Thymus (tissue), 11 donors: ENCODE measurements around the gene CNTNAP3. TPM values are rescaled to one million over a fixed set of nuclear protein-coding genes. Genes with fewer than 3 reads are reported as not detected.
"Not testable (repeated sequence)": the region's sequence is repeated elsewhere in the genome, so short reads cannot be mapped to it uniquely, and the experiment has no call there.

ENCODE experiments used
- DNase-seq, 9 donors: peaks; one replicate each; pipeline ENCODE4 v3.0.0-alpha.2; 2013; ENCODE audit warnings: low spot score in 9 of 9, low read depth in 6 of 9, missing footprints in 1 of 9
- H3K27ac ChIP-seq, 2 donors: one replicate each; pipeline ENCODE4 v1.5.1; 2013; ENCODE audit warnings: control low read depth in 1 of 2, low read depth in 1 of 2, low read length in 1 of 2, mild to moderate bottlenecking in 1 of 2, moderate library complexity in 1 of 2
- H3K27me3 ChIP-seq, 2 donors: one replicate each; pipeline ENCODE4 v1.5.1; 2013; ENCODE audit warnings: low read length in 1 of 2; ENCODE audit not compliant: control insufficient read depth in 2 of 2, insufficient read depth in 1 of 2
- H3K36me3 ChIP-seq, 2 donors: one replicate each; pipeline ENCODE4 v1.5.1; 2013; ENCODE audit warnings: low read length in 1 of 2, mild to moderate bottlenecking in 1 of 2, moderate library complexity in 1 of 2; ENCODE audit not compliant: control insufficient read depth in 2 of 2, insufficient read depth in 2 of 2
- H3K4me1 ChIP-seq, 2 donors: one replicate each; pipeline ENCODE4 v1.5.1; 2013; ENCODE audit warnings: low read length in 2 of 2; ENCODE audit not compliant: control insufficient read depth in 2 of 2, insufficient read depth in 2 of 2
- H3K4me3 ChIP-seq, 2 donors: one replicate each; pipeline ENCODE4 v1.5.1; 2013; ENCODE audit warnings: low read length in 2 of 2, control low read depth in 1 of 2, mild to moderate bottlenecking in 1 of 2
- H3K9me3 ChIP-seq, 2 donors: one replicate each; pipeline ENCODE4 v1.5.1; 2013; ENCODE audit warnings: low read length in 1 of 2, mild to moderate bottlenecking in 1 of 2; ENCODE audit not compliant: control insufficient read depth in 2 of 2, insufficient read depth in 1 of 2
- WGBS: extraction: QIAGEN DNeasy Blood & Tissue Kit; methylation state at CpG from one replicate; pipeline ENCODE4 v1.1.7; 2013; 5-methylcytosine and 5-hydroxymethylcytosine counted together
- polyA plus RNA-seq: library from polyadenylated mRNA; stranded (reverse); fragments of 200-250 nt; gene quantifications from one replicate; pipeline ENCODE4 v1.2.3, GENCODE V29; 2013
- total RNA-seq: library from RNA; stranded (reverse); fragments of 120-200 nt; gene quantifications from one replicate; pipeline ENCODE4 v1.2.4, GENCODE V29; 2013
- donor health status: healthy.

The CNTNAP3 gene
- total and polyA plus RNA-seq, 2 donors = 2.8 to 4.4 TPM

DNA sequence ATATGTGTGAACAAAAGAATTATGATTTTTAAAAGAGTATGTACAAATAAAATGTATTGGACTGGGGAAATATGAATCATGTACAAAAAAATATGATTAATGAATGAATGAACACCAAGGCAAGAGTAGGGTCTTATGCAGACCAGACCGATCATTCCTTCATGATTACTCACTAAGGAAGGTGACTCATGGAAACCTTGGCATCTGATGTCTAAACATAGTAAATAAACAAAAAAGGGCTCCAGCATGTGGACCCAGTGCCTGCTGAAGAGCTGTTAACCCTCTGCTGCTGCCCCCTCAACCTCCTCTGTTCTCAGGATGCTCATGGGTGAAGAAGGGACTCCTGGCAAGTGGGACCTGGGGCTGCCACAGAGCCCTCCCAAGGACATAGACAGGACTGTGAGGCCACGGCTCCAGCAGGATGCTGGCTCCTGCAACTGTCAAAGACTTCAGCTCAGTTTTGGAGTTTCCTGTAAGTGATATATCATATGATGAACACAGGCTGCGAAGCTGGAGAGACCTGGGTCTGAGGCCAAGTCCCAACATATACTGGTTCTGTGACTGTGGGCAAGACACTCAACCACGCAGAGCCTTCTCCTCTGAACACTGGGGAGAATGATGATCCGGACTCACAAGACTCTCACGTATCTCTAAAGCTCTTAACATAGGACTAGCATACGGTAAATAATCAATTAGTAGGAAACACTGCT is 89.8 kb downstream of the CNTNAP3 start:
- H3K27ac ChIP-seq, H3K9me3 ChIP-seq, H3K4me1 ChIP-seq, H3K36me3 ChIP-seq, H3K4me3 ChIP-seq, DNase-seq, H3K27me3 ChIP-seq: not testable (repeated sequence)
- no CpG with 5 or more reads among the region's 7 CpGs for WGBS

DNA sequence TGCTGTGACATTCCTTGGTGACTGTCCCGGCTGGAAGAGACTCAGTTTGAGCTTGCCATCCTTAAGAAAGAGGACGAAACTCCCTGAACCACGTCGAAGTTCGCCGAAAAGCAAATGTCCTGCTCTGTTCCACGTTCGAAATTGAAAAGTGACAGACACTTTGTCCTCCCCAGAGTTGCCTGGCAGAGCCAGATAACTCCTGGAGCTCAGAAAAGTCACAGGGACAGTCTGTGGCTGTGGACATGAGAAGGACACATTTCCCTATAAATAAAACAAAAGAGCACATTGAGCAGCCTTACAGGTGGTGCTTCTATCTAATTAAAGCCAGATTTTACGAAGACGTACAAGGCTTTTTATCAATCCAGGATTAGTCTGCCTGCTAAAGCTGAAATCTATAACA is 116.6 kb downstream of the CNTNAP3 start:
- H3K36me3 ChIP-seq, H3K4me1 ChIP-seq, H3K4me3 ChIP-seq, H3K27me3 ChIP-seq, H3K9me3 ChIP-seq, H3K27ac ChIP-seq, DNase-seq: not testable (repeated sequence)
- WGBS = no CpG with 5 or more reads among the region's 10 CpGs

DNA sequence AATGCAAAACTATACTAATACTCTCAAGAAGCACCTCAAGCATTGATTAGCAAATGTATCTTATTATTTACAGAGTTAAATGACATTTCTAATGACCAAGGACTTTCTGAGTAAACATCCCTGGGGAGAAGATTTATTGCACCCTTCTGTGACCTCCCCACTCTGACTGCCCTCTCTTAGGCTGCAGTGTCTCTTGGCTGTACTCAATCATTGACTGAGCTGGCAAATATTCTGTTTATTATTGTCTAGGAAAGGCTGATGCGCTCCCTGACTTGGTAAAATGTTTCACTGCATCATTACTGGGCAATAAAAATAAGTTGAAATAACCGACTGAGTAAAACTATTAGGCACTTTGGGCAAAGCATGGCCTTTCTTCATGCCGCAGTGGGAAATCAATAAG is 130.3 kb downstream of the CNTNAP3 start:
- H3K4me1 ChIP-seq, DNase-seq, H3K9me3 ChIP-seq, H3K4me3 ChIP-seq, H3K27ac ChIP-seq, H3K36me3 ChIP-seq, H3K27me3 ChIP-seq: not testable (repeated sequence)
- WGBS = no CpG with 5 or more reads among the region's 3 CpGs

DNA sequence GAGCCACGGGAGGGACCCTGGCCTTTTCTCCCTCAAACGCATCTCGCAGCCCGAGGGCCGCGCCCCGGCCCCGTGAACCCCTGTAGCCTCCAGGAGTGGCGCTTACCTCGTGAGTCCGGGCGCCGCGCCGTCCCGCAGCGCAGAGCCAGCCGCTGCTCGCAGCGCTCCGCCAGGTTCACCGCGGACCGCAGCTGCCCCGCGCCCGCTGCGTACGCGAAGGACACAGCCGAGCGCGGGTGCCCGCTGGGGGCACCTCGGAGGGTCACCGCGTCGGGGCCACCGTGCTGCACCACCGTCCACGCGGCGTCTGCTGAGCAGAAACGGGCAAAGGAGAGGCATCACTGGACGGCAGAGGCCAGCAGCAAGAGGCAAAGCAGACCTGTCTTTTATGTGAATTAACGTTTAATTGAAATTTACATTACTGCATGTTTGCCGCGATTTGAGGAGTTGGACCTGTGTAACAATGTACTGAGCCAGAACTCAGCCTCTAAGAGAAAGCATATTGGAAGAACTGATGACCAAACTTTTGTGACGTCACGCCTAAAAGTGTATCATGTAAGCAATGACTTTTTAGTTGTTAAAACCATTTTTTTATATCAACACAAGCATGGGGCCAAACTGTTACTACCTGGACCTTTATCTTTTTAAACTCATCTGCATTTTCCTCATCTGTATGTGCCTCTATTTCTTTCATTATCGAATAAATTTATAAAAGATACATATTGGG is 155.0 kb downstream of the CNTNAP3 start:
- H3K36me3 ChIP-seq, DNase-seq, H3K4me1 ChIP-seq, H3K27ac ChIP-seq, H3K27me3 ChIP-seq, H3K9me3 ChIP-seq, H3K4me3 ChIP-seq: not testable (repeated sequence)
- 38% methylated on average over 48 of the region's 51 CpGs for WGBS

DNA sequence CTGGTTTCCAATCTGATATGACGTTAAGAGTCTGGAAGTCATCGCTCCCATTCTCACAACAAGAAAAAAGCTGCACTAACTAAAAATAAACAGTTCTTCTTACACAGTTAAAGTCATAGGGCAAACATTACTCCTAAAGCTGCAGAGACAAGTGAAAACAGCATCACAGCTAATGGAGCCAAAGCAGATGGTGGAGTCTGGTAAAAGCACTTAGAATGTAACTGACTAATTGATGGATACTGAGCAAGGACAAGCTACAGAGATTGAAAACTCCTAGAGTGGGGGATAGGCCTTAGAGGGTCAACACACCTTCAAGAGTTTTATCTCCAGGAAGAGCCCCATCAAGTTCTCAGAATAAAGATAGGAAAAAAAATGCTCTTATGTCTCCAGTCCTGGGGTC is 166.6 kb downstream of the CNTNAP3 start:
- H3K27me3 ChIP-seq, H3K9me3 ChIP-seq, H3K36me3 ChIP-seq, H3K27ac ChIP-seq, DNase-seq, H3K4me1 ChIP-seq, H3K4me3 ChIP-seq: not testable (repeated sequence)
- 88% methylated on average over 1 of the region's 2 CpGs for WGBS

DNA sequence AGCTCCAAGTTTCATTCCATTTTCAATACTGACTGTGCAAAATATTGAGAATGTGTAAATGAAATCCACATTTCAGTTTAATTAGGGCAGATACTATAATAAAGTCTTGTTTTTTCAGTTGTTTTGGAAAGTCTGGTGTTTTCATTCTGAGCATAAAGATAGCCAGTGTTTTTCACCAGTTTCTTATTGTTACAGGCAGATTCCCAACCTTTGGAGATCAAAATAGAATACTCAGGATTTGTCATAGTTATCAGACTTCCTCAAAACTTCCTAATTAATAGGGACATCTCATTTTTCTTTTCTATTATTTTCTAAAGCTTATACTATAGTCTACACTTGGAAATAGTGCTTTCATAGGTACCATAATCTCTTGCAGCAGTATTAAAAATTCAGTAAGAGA is 176.2 kb downstream of the CNTNAP3 start:
- H3K9me3 ChIP-seq, H3K4me1 ChIP-seq, H3K36me3 ChIP-seq, H3K27ac ChIP-seq, H3K27me3 ChIP-seq, H3K4me3 ChIP-seq, DNase-seq: not testable (repeated sequence)

DNA sequence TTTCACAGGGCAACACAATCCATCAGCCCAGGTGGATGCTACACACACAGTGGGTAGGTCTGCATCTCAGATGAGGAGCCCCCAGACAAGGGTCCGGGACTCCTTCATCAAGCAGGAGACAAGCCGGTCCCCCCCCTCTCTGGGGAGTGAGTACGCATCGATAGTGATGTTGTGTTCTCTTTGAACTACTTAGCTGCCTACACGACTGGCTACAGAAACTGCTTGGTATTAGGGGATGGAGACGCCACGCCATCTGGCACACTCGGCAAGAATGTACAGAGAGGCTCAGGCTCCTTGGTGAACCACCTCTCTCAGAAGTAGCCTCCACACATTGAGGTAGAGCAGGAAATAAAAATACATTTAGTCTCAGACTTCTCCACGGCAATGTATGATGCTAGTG is 179.8 kb downstream of the CNTNAP3 start:
- WGBS = 94% methylated on average over 9 of the region's 9 CpGs
- Histone ChIP-seq H3K27me3 (no peaks in the 10 kb centered on the region), H3K36me3 (no peaks in the 10 kb centered on the region), H3K4me1 (no peaks in the 10 kb centered on the region), H3K27ac (no peak overlapping the region), H3K9me3 (no peaks in the 10 kb centered on the region), H3K4me3 (no peak overlapping the region)
- no peak for DNase-seq

DNA sequence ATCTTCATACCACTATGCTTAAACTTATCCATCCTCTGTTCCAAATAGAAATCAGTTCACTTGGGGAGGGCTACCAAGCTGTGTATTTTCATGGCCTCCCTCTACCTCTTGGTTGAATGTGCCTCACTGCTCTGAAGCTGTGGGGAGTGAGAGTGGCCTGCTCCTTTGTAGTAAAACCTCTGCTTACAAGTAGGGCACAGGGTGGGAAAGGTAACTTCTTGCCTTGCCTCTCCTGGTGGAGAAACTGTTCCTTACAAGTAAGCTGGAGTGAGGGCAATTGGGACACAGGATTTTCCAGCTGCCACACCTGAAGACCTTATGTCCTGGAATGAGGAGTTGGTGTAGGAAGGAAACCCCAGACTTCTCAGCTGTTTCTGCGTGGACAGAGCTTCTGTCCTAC is 190.8 kb downstream of the CNTNAP3 start:
- H3K27me3 ChIP-seq, H3K4me3 ChIP-seq, DNase-seq, H3K9me3 ChIP-seq, H3K36me3 ChIP-seq, H3K27ac ChIP-seq, H3K4me1 ChIP-seq: not testable (repeated sequence)
- WGBS = 75% methylated on average over 1 of the region's 1 CpG

DNA sequence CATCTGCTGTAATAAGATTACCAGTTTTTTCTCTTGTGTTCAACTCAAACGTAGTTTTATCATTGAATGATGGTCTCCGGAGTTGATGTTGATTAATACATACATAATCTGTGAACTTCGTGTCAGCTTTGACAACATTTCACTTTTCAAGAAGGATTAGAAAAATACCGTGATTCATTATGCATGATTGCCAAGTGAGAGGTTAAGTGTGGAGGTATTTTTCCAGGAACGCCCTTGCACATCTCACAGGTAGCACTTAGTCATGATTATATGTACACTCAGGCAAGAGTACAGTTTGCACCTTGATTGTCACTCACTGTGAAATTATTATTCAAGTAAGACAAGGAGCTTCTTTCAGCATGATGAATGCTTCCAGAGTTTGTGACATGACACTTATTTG is 202.7 kb downstream of the CNTNAP3 start:
- 92% methylated on average over 5 of the region's 5 CpGs for WGBS

More for the DNA sequence above, 202.7 kb downstream of the CNTNAP3 start:
- H3K27me3 ChIP-seq, H3K27ac ChIP-seq, DNase-seq, H3K4me3 ChIP-seq, H3K36me3 ChIP-seq, H3K4me1 ChIP-seq, H3K9me3 ChIP-seq: not testable (repeated sequence)
